NK-92 treated with Interleukin-12 subunit alpha and Interleukin-12 subunit beta, amount 100 ng/mL, for 24 hours (cell line): Measurements from ENCODE around the gene ANXA6.

Source experiments
- DNase-seq: peaks from one replicate; lab custom pipeline; 2025; lab: John Stamatoyannopoulos, UW

The ANXA6 gene

GRCh38 chr5:151101151-151101550, 56.4 kb downstream of the ANXA6 start:
- no peak for DNase-seq

DNA sequence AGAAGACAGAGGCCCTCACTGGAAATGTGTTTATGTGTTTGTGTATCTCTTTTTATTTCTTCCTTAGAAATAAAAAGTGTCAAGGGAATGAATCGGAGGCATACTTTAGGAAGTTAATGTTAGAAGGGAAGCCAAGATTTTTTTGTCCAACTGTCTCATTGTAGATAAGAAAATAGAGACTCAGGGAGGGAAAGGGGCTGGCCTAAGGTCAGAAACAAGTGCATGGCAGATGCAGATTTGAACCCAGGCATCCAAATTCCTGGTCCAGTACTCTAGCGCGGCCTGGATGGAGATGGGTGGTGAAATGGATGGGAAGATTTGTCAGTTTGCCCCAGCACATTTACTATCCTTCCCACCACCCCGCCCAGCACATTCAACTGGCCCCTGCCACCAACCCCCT, 56.9 kb downstream of the ANXA6 start:
- DNase-seq = no peak

- no peak for DNase-seq
These were observed 58.8 kb downstream of the ANXA6 start for GRCh38 chr5:151098768-151099121.

DNA sequence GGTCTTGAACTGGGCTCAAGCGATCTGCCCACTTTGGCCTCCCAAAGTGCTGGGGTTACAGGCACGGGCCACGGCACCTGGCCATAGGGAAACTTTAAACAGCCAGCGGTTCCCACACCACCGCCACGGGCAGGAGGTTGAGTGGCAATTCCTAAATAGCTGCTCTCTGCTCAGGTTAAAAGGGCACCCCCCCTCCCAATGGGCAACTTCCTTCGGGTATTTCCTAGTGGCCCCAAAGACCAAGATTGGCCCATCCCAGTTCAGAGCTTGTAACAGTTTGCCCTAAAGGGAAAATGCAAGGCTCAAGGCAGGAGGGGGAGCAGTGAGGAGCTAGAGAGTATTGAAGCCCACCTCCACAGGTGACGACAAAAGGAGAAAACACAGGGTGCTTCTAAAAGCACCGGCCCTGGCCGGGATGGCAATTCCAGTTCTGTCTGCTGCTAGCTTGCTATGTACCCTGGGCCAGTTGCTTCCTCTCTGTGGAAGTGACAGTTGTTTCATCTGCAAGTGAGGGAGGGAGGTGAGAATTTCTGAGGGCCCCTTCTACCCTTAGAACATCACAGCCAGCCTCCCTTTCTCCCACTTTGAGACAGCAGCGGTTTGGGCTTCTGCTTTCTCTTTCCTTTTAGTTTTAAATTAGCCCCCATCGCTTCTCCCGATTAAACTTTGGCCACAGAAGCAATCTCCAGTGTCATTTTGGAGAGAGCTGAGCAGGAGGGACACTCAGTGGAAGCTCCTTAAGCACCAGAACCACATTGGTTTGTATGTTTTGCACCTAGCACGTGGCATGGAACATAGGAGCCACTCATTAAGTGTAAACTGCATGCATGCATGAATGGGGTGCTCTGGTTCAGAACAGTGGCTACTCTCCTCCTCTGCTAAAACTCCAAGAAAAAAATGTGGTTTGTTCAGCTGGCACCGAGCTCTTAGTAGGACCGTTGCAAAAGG, 59.5 kb downstream of the ANXA6 start:
- DNase-seq = no peak

- DNase-seq = no peak
These were observed 60.5 kb downstream of the ANXA6 start for GRCh38 chr5:151097061-151097460.

- DNase-seq = no peak
These were observed 61.6 kb downstream of the ANXA6 start for GRCh38 chr5:151096001-151096373.

- DNase-seq = no peak
These were observed 62.1 kb downstream of the ANXA6 start for GRCh38 chr5:151095341-151096000.

DNA sequence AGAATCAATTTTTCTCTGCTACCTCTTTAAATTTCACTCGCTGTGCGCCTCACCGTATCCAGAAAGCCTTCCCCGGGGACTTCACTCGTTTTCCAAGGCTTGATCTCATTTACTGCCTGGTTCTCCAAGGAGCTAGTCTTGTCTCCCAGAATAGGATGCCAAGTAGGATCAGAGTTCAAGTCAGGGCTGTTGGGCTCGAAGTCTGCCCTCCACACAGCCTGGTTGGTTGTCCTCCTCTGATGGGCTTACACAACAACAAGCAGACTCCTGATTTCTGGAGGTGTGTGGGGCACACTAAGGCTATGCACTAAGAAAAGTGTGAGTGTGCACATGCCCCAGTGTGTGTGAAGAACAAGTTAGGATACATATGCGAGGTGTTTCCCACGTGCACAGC, 62.7 kb downstream of the ANXA6 start:
- no peak for DNase-seq

- DNase-seq = peak; percentile 12
These were observed 63.3 kb downstream of the ANXA6 start for GRCh38 chr5:151094030-151094851.

DNA sequence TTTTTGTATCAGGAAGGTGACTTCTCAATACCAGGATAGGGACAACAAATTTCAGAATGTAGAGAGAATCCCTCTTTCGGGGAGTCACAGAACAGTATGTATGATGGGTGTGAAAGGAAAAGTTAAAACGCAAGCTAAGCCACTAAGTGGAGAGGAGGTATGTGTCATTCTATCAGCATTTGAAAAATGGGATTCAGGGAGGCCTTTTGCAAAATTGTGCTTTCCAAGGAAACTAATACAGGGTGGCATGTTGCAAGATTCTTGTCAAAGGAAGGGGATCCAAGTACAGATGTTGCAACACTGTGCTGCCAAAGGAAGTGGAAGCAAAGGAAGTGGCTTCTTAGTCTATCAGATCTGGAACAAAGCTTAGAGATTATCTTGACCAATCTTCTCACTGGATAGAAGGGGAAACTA, 64.1 kb downstream of the ANXA6 start:
- no peak for DNase-seq

GRCh38 chr5:151092762-151093161, 64.8 kb downstream of the ANXA6 start:
- peak; percentile 20 for DNase-seq

DNA sequence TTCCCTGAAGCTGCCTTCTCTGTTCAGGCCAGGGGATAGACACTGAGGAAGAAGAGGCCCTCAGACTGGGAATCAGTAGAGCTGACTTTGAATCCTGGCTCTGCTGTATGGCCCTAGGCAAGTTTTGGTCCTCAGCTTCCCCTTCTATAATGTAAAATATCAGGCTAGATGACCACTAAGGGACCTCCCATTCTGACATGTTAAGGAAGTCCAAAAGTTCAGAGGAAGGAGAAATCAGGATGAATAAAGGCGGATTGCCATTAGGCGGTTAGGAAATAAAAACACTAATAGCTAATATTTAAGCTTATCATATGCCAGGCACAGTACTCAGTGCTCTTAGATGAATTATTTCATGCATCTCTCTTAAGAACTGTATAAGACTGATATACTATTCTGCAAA, 67.9 kb downstream of the ANXA6 start:
- DNase-seq = no peak

DNA sequence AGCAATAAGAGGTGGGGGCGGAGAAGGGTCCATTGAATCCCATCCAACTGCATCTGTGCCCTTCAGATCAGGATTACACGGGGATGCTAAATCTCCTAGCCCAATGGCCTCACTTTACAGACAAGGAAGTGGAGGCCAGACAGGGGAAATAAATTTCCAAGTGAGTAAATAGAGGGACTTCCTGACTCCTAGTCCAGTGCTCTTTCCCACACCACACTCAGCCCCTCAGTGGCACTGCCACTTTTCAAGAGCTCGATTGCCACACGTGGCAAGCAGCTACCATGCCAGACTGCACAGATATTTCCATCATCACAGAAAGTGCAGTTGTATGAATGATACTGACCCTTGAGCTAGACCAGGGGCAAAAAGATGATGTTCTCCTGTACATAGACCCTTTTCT, 68.6 kb downstream of the ANXA6 start:
- DNase-seq = no peak

- no peak for DNase-seq
These were observed 70.1 kb downstream of the ANXA6 start for GRCh38 chr5:151087486-151087885.

DNA sequence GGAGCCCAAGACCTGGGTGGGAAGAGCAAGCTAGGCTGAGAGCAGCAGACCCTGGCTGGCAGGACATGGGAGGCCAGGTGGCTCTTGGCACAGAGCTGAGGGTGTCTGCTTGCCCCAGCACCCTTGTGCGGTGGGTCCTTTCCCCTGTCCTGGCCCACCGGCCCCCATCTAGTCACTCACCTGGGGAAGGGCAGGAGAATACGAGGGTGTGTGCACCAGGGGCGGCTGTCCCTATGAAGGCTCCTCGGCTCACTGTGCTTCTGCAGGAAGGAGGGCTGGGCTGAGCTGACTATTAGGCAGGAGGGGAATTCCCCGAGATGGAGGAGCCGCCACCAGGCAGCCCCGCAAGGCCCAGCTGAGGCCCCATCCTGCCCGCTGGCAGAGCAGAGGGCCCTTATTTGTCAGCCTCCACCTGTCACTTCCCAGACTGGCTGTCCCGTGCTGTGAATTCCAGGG, 70.6 kb downstream of the ANXA6 start:
- peak; percentile 18 for DNase-seq

- no peak for DNase-seq
These were observed 71.2 kb downstream of the ANXA6 start for GRCh38 chr5:151086192-151086869.

GRCh38 chr5:151085517-151086041, 72.0 kb downstream of the ANXA6 start:
- no peak for DNase-seq

- DNase-seq = no peak
These were observed 73.2 kb downstream of the ANXA6 start for GRCh38 chr5:151084363-151084762.

DNA sequence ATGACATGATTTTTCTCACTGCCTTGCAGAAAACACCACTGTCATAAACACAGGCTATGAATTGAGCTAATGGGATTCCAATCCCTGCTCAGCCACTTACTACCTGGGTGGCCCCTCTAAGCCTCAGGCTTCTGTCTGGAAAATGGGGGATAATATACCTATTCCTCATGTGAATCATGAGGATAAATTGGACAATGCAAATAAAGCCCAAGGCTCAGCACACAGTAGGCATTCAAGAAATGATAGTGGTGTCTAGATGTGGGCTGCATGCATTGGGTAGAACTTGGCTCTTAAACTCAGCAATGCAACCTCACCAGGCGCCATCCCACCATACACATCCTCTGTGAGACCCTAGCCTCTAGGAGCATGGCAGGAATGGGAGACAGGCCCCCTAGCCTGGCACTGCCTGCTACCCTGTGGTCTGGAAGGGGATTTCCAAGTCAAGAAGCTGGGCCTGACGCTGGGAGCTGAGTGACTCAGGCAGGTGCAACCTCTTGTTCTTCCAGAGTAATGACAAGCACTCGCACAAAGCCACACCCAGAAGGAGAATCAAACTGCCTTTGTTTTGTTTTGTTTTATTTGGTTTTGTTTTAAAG, 74.4 kb downstream of the ANXA6 start:
- DNase-seq = peak; percentile 33

- no peak for DNase-seq
These were observed 75.2 kb downstream of the ANXA6 start for GRCh38 chr5:151082282-151082902.
